GM18507 (cell line): ENCODE results near the gene ATP1A4.
"Not testable (repeated sequence)": the region's sequence is repeated elsewhere in the genome, so short reads cannot be mapped to it uniquely, and the experiment has no call there.

ENCODE experiments used
- DNase-seq: peaks from one replicate; pipeline ENCODE4 v3.0.0; 2011; ENCODE audit warnings: low read depth; ENCODE audit not compliant: insufficient read length; ENCODE audit errors: extremely low spot score
- FAIRE-seq: peaks from 2 replicates; lab custom pipeline; 2011; peaks lifted over from hg19 to GRCh38; lab: Jason Lieb, UNC

Gene ATP1A4

GRCh38 chr1:160121388-160121787 is 30.0 kb upstream of the ATP1A4 start:
- DNase-seq (no peak), FAIRE-seq (no peak)

- FAIRE-seq, result no peak
- no peak for DNase-seq
Measured at GRCh38 chr1:160122978-160123495, 28.4 kb upstream of the ATP1A4 start.

- DNase-seq (no peak), FAIRE-seq (no peak)
Measured at GRCh38 chr1:160123726-160124125, 27.7 kb upstream of the ATP1A4 start.

- DNase-seq (no peak), FAIRE-seq (no peak)
Measured at GRCh38 chr1:160124705-160125478, 26.5 kb upstream of the ATP1A4 start.

- no peak for DNase-seq
- FAIRE-seq, result no peak
Measured at GRCh38 chr1:160125746-160126145, 25.7 kb upstream of the ATP1A4 start.

- not testable (repeated sequence) for DNase-seq, FAIRE-seq
Measured at GRCh38 chr1:160126342-160126741, 25.1 kb upstream of the ATP1A4 start.

GRCh38 chr1:160127381-160127780 is 24.0 kb upstream of the ATP1A4 start:
- FAIRE-seq, result no peak
- no peak for DNase-seq

- DNase-seq, result no peak
- FAIRE-seq, result no peak
Measured at GRCh38 chr1:160127865-160128523, 23.4 kb upstream of the ATP1A4 start.

- no peak for DNase-seq
- no peak for FAIRE-seq
Measured at GRCh38 chr1:160128636-160129035, 22.8 kb upstream of the ATP1A4 start.

GRCh38 chr1:160129046-160129445 is 22.4 kb upstream of the ATP1A4 start:
- no peak for DNase-seq
- FAIRE-seq, result no peak

GRCh38 chr1:160129558-160129957 is 21.8 kb upstream of the ATP1A4 start:
- no peak for DNase-seq
- FAIRE-seq, result no peak

GRCh38 chr1:160129966-160130365 is 21.4 kb upstream of the ATP1A4 start:
- FAIRE-seq (no peak), DNase-seq (no peak)

- no peak for DNase-seq
- no peak for FAIRE-seq
Measured at GRCh38 chr1:160130486-160130885, 20.9 kb upstream of the ATP1A4 start.

GRCh38 chr1:160130939-160131338 is 20.5 kb upstream of the ATP1A4 start:
- no peak for FAIRE-seq
- no peak for DNase-seq

GRCh38 chr1:160131803-160132565 is 19.4 kb upstream of the ATP1A4 start:
- no peak for FAIRE-seq
- DNase-seq, result no peak

- FAIRE-seq, result no peak
- no peak for DNase-seq
Measured at GRCh38 chr1:160133990-160134770, 17.2 kb upstream of the ATP1A4 start.

GRCh38 chr1:160134791-160135572 is 16.4 kb upstream of the ATP1A4 start:
- no peak for DNase-seq
- FAIRE-seq, result no peak

GRCh38 chr1:160136121-160136925 is 15.1 kb upstream of the ATP1A4 start:
- DNase-seq, result no peak

More at GRCh38 chr1:160136121-160136925, 15.1 kb upstream of the ATP1A4 start:
- no peak for FAIRE-seq
